Measurements from ENCODE around the gene CLEC16A.

CLEC16A gene

DNA sequence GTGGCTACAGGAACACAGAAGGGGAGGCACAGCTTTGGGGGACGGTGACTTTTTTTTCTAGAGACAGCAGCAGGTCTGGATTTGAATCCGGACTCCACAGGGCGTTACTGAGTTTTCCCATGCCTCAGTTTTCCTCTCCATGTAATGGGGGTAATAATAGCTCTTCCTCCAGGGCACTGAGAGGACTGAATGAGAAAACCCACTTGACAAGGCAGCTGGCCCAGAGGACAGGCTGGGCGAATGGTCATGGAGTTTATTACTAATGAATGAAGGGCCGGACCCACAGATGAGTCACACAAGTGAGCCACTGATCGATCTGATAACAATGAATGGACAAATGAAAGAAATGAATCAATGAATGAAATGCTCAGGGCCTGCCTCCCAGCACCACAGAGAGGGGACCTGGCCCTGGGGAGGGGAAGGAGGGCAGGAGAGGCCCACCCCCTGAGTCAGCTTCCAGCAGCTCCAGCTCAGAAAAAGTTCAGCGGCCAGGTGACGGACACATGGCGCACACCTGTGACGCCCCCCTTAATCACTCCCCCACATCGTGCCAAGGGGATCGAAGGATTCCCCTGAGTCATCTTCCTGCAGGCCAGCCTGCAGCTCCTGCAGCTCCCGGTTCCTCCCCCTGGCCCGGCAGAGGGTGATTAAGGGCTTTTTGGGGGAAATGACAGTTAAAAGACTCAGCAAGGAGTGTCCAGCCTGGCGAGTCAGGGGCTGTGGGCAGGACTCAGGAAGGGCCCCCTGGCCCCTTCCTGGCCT lies 257.3 kb downstream of the CLEC16A start:
- H3K4me3 ChIP-seq (ENCODE audit: low read depth in 1 of 2, low read length in 1 of 2) = no peak overlapping the region
- TF ChIP-seq, protein P1, sequence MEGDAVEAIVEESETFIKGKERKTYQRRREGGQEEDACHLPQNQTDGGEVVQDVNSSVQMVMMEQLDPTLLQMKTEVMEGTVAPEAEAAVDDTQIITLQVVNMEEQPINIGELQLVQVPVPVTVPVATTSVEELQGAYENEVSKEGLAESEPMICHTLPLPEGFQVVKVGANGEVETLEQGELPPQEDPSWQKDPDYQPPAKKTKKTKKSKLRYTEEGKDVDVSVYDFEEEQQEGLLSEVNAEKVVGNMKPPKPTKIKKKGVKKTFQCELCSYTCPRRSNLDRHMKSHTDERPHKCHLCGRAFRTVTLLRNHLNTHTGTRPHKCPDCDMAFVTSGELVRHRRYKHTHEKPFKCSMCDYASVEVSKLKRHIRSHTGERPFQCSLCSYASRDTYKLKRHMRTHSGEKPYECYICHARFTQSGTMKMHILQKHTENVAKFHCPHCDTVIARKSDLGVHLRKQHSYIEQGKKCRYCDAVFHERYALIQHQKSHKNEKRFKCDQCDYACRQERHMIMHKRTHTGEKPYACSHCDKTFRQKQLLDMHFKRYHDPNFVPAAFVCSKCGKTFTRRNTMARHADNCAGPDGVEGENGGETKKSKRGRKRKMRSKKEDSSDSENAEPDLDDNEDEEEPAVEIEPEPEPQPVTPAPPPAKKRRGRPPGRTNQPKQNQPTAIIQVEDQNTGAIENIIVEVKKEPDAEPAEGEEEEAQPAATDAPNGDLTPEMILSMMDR (IDR thresholded peaks at IDR 0.05) = no peak
- H3K4me1 ChIP-seq (ENCODE audit: control insufficient read depth in 1 of 2, insufficient read depth in 1 of 2, low read depth in 1 of 2, low read length in 1 of 2) = peaks cover 16 to 31% of the 10 kb centered on the region in 2 experiments
- peaks cover 39% of the 10 kb centered on the region for H3K27me3 ChIP-seq
- H3K9me3 ChIP-seq = no peaks in the 10 kb centered on the region
- no peak overlapping the region for H3K27ac ChIP-seq
- no peaks in the 10 kb centered on the region for H3K36me3 ChIP-seq

DNA sequence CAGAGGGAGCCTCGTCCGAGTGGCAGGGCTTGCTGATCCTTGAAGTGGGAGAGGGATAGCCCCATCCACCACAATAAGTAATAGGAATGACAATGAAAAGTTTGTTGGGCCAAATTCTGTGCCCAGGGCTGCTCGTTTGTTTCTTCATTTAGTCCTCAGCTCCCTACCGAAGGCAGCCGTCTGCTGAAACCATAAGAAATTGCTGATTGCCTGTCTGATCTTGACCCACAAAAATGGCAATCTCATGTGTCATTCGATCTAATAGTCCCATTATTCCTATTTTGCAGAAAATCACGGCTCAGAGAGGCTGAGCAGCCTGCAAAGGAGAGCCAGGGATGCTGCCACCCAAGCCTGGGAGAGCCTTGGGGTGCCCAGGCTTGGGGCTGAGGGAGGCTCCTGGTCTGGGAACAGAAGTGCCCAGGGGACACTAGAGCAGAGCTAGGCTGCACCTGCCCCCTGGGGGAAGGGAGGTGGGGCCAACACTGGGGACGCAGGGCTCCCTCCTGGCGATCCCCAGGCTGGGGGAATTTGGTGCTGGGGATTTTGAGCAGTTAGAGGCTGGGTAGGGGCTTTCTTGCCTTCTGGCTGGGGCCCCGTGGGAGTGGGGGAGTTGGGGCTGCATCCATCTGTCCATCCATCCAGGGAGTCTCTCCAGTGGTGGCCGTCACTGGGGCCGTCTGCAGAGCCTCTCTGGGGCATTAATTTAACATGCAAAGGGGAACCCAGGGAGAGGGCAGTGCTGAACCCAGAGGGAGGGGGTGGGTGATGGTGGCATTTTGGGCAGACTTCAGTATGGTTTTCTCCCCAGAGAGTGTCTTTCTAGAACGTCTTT lies 258.1 kb downstream of the CLEC16A start:
- Histone ChIP-seq H3K4me3 (ENCODE audit: low read depth in 1 of 2, low read length in 1 of 2) (no peak overlapping the region), H3K27me3 (peaks cover 39% of the 10 kb centered on the region), H3K36me3 (no peaks in the 10 kb centered on the region), H3K27ac (no peak overlapping the region), H3K9me3 (no peaks in the 10 kb centered on the region), H3K4me1 (ENCODE audit: control insufficient read depth in 1 of 2, insufficient read depth in 1 of 2, low read depth in 1 of 2, low read length in 1 of 2) (peaks cover 16 to 39% of the 10 kb centered on the region in 2 experiments)
- TF ChIP-seq, protein P1 (IDR thresholded peaks at IDR 0.05) = no peak

DNA sequence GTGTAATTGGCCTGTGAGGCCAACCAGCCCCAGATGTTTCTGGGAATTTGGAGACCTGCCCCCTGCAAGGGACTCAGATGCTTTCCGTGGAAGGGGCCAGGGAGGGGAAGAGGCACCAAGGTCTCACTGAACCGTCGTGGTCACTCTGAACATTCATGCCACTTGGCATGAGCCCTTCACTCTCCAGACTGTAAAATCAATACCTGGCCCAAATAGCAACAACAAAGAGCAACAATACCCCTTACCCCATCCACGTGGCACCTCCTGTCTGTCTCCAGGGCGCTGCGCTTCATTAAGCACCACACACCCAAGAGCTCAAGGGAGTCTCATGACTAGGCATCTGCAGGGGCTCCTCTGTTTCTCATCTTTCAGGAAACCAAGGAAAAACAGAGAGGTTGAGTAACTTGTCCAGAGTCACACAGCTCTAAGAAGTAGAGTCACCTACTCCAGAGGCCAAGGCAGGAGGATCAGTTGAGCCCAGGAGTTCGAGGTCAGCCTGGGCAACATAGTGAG lies 258.8 kb downstream of the CLEC16A start:
- TF ChIP-seq, protein P1 (IDR thresholded peaks at IDR 0.05) = no peak
- Histone ChIP-seq H3K36me3 (no peaks in the 10 kb centered on the region), H3K4me1 (ENCODE audit: control insufficient read depth in 1 of 2, insufficient read depth in 1 of 2, low read depth in 1 of 2, low read length in 1 of 2) (peaks cover 16 to 44% of the 10 kb centered on the region in 2 experiments), H3K4me3 (ENCODE audit: low read depth in 1 of 2, low read length in 1 of 2) (no peak overlapping the region), H3K27me3 (peaks cover 39% of the 10 kb centered on the region), H3K9me3 (no peaks in the 10 kb centered on the region), H3K27ac (no peak overlapping the region)

DNA sequence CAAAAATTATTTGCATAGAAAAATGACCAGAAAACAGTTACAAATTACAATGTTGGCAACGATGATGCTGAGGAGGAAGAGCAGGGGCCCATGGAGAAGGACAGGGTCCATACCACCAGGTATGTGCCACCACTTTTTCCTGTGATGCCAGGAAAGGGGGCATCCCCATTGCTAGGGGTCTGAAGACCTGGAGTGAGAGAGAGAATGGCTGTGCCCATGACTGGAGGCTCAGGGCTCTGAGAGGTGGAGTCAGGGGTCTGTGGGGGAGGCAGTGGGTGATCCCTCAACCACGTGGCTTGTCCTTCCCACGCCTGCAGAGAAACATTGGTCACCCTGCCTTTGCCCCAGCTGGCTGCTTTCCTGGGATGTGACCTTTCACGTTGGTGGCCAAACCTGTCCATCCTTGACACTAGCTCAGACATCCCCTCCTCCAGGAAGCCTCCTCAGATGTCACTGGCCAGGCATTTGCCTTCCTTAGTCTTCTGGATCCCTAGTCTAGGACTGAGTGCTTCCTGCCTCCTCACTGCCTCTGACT lies 260.2 kb downstream of the CLEC16A start:
- Histone ChIP-seq H3K27me3 (peaks cover 43% of the 10 kb centered on the region), H3K9me3 (no peaks in the 10 kb centered on the region), H3K4me1 (ENCODE audit: control insufficient read depth in 1 of 2, insufficient read depth in 1 of 2, low read depth in 1 of 2, low read length in 1 of 2) (peaks cover 9 to 49% of the 10 kb centered on the region in 2 experiments), H3K4me3 (ENCODE audit: low read depth in 1 of 2, low read length in 1 of 2) (no peak overlapping the region), H3K36me3 (no peaks in the 10 kb centered on the region), H3K27ac (no peak overlapping the region)
- TF ChIP-seq, protein P1 (IDR thresholded peaks at IDR 0.05) = no peak

DNA sequence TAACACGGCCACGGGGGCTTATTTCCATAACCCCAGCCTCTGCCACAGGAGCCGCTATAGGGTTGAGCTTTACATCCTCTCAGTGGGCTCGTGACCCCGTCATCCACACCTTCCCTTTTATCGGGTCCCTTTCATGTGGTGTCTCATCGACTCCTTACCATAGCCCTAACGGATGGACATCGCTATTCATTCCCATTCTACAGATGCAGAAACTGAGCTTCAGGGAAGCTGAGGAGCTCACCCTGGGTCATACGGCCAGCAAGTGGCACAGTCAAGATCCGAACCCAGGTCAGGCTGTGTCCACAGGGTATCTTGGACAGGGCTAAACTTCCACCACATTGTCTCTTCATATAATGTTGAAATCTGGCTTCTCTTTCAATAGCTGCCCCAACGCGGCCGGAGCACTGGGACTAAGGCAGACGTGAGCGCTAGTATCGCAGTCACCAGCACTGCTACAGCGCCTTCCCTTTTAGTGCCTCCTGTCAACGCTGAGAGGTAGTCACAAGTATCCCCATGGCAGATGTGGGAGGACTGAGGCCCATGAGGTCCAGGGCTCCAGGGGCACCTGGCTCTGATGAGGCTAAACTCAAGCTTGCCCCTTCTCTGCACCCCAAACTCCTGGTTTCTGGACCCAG lies 260.8 kb downstream of the CLEC16A start:
- Histone ChIP-seq H3K4me1 (ENCODE audit: control insufficient read depth in 1 of 2, insufficient read depth in 1 of 2, low read depth in 1 of 2, low read length in 1 of 2) (peaks cover 12 to 51% of the 10 kb centered on the region in 2 experiments), H3K9me3 (no peaks in the 10 kb centered on the region), H3K4me3 (ENCODE audit: low read depth in 1 of 2, low read length in 1 of 2) (no peak overlapping the region), H3K36me3 (no peaks in the 10 kb centered on the region), H3K27me3 (peaks cover 49% of the 10 kb centered on the region), H3K27ac (no peak overlapping the region)
- TF ChIP-seq, protein P1 (IDR thresholded peaks at IDR 0.05) = no peak

Measured in neutrophil (primary cell).